SW 1271 (cell line): ENCODE results near the gene MGST3.
"Not testable (repeated sequence)": the region's sequence is repeated elsewhere in the genome, so short reads cannot be mapped to it uniquely, and the experiment has no call there.

Experiments
- DNase-seq, 2 experiments: peaks; one replicate each; lab custom pipeline; 2025; lab: John Stamatoyannopoulos, UW

Gene MGST3

DNA sequence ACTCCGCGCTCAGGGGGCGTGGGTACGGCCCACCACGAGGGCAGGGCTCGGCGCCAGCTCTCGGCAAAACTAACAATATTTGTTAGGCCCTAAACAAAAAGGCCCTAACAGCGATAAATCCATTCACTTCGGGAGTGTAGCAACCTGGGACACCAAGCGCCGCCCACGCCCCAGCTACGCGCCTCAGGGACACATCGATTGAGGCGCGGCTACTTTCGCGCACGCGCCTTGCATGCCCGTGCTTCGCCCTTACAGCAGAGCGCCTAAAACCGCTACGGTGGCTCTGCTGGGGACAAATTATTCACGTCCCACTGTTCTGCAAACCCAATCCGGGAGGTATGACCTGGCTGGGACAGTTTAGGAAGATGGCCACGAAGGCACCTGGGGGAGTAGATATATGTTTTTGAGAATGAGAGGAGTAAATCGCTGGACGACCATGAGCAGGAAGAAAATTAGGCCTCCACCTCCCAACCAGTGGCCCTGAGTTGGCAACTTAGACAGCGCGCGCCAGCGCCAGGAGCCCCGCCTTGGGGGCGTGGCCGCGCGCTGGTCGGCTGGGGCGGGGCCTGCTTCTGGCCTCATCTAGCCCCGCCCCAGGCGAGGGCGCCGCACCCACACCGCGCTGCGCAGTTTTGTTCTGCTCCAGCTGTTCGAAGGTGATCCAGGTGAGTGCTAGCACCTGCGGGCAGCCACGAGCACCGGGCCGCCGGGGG is at the start of gene MGST3:
MGST3 (plus strand) TSS at position 606 of the 713 bp plus-strand sequence. CDS start 18,614 bp downstream, outside the sequence.
- peak; percentile 73 to 86 for DNase-seq

DNA sequence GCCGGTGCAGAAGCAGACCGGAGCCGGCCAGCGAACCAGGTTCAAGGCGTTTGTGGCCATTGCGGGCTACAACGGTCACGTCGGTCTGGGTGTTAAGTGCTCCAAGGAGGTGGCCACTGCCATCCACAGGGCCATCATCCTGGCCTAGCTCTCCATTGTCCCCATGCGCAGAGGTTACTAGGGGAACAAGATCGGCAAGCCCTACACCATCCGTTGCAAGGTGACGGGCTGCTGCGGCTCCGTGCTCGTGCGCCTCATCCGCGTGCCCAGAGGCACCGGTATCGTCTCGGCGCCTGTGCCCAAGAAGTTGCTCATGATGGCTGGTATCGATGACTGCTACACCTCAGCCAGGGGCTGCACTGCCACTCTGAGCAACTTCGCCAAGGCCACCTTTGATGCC is 49.1 kb upstream of the MGST3 start:
- DNase-seq = no peak

DNA sequence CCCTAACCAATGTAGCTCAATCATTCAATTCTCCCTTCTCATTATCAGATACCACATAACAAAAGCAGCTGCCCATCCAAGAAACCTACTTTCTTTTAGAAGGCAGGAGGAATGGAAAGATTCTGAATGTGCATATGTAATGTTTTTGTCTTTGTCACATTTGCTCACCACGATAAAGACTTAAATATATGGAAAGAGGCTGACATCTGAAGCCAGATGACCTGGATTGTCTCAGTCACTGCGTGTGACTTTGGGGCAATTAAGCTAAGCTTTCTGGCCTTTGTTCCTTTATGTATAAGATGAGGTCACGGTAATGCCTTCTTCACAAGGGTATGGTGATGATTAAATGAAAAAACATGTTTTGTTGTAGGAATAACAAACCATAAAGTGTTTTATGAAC is 44.6 kb upstream of the MGST3 start:
- DNase-seq = no peak

DNA sequence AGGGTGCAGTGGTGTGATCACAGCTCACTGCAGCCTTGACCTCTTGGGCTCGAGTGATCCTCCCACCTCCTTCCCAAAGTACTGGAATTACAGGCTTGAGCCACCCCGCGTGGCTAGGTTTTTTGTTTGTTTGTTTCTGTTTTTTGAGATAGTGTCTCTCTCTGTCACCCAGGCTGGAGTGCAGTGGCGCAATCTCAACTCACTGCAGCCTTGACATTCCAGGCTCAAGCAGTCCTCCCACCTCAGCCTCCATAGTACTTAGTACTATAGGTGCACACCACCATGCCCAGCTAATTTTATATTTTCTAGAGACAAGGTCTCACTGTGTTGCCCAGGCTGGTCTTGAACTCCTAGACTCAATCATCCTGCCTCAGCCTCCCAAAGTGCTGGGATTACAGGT is 39.6 kb upstream of the MGST3 start:
- DNase-seq = not testable (repeated sequence)

DNA sequence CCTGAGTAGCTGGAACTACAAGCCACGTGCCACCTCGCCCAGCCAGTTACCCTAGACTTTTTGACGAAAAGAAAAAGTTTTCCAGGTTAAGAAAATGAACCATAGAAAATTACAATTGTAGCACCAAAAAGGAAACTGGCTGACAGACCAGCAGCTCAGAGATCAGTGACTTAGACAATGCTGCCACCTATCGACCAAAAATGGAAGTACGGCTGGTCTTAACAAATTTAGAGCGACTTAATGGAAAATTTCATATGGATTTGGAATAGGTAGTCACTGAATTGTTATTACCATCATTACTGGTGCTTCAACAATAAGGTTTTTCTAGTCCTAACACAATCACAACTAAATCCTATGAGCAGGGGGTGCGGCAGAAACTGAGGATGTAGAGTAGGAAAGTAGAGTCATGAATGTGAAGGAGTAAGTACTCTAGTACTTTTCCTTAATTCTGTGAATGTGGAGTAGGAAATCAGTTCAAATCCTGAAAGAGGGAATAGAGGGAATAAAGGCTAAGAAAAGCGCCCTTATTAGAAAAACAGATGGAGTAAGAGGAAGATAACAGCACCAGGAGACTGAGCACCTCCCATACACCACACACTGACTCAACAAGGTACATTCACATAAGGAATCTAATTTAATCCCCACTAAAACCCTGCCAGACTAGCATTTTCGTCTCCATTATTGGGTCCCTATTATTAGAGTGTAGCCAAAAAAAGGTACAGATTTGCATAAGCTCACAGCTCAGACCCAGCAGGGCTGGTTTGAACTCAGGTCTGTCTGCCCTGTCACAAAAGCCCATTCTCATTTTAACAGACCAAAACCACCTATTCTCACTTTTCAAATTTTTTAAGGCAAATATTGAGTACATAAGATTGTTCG is 37.9 kb upstream of the MGST3 start:
- DNase-seq = peak in 1 of 2 experiments; percentile 48

DNA sequence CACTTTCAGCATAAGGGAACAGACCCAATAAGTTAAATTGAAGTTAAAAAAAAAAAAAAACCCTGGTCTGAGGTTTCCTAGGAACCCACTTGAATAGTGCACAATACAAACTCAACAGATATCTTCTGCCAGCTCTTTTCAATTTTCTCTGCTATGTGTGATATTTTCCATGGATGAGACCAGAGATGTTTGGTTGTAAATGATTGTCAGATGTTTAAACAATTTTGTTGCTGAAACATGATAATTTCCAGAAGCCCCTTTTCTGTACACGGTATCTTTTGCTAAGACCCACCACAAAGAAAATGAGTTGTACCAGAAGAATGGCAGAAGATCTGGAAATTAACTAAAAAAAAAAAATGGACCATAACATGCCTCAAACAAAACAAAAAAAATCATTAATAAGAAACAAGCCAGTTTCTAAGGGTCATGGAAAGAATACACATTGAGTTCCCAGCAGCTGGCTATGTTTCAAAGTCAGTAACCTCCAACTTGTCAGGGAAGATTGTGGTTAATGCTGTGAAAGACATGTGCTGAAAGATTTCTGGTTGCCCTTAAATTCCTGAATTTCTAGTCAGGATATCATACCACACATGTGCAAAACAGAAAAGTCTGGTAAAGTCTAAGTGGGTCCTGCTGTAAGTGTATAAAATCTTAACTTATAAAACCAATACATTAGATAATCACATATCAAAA is 35.6 kb upstream of the MGST3 start:
- no peak for DNase-seq

DNA sequence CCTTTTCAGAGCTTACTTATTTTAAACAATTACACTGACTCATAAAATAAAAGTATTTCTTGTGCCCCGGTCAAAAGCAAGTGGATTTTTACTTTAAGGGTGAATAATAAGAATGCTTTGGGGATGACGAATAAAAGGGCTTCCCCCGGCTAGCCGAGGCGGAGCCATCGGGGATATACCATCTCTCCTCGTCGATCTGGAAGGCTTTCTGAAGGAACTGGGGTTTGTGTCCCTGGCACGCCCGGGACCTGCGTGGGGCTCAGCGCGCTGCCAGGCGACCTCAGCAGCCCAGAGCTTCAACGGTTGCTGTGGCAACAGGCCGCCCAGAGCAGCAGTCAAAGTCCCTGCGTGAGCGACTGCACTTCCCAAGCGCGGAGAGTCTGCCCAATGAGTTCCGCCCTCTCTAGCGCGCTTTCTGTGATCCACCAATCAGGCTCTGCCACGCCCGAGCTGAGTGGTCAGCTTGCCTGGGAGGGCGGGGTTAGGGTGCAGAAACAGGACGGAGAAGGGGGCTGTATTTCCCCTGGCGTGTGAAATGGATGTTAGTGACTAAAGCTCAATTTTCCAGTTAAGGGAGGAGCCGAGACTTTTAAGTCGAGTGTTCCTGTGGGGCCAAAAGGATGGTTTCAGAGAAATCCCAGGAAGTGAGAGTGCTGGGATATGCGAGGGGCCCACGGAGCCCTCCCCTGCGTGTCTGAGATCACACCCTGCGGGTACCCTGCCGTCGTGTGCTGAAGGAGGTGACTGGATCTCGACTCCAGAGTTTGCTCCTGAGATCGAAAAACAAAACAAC is 33.0 kb upstream of the MGST3 start:
- DNase-seq = peak; percentile 63 to 82

DNA sequence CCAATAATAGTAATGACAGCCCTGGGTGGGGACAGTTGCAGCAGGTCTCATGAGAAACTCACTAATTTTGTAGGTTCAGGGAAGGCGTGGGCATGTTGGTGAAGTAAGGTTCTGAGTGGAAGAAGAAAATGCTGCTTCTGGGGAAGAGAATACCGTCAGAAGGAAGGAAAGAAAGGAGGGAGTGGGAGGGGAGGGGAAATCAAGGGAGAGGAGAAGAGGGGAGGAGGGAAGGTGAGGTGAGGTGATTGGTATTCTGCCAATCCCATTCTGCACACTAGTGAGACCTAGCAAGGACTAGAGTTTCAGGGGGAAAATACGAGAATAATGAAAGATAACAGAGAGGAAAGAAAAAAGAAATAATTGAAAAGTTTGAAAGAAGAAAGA is 32.4 kb upstream of the MGST3 start:
- no peak for DNase-seq

DNA sequence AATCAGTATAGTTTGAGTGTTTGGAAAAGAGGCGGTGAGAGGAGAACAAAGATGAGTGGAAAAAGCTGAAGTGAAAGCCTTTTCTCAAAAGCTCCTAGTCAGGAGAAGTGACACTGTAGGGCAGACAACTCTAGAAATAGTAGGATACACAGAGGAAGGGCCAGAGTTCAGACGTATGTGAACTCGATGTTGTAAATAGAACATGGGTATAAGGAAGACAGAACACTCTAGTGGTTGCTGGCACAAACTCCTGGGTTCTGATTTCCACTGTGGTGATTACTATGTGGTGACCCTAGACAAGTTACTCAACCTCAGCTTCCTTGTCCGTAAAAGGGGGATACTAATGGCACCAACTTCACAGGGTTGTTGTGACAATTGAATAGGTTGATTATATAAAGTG is 30.2 kb upstream of the MGST3 start:
- DNase-seq = no peak

DNA sequence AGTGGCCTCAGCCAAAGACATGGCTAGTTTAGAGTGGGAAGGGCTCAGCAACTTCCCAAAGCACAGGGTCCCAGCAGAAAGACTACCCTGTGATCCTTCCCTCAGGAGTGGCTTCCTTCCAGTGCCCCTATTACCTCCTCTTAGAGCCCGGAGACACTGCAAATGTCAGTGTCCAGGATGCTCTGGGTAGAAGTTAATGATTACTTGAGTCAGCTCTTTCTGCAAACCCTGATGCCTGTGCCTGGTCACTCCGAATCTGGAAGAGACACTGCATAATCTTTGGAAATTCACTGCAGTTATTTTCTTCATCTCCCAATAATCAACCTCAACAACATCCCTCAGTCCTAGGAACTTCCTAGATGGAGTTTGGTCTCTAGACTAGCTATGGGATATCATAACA is 27.2 kb upstream of the MGST3 start:
- no peak for DNase-seq

DNA sequence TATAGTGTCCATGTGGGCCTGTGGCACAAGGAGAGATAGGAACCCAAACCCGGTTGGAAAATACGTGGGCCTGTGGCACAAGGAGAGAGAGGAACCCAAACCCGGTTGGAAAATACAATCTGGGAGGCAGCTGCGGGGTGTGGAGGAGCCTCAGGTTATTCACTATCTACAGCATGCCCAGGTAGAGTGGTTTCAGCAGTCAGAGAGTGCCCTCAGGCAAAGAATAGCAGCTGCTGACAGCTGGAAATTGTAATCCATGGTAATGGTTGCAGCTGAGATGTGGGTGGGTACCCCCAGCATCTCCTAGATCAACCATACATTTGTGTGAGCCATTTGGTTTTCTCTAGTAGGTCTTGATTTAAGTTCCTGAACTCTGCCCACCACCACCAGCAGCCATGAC is 25.8 kb upstream of the MGST3 start:
- DNase-seq = no peak

DNA sequence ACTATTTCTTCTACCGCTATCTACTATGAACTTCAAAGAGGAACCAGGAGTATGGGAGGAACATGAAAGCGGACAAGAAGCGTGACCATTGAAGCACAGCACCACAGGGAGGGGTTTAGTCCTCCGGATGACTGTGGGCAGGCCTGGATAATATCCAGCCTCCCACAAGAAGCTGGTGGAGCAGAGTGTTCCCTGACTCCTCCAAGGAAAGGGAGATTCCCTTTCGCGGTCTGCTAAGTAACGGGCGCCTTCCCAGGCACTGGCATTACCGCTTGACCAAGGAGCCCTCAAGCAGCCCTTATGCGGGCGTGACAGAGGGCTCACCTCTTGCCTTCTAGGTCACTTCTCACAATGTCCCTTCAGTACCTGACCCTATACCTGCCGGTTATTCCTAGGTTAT is 24.4 kb upstream of the MGST3 start:
- not testable (repeated sequence) for DNase-seq

DNA sequence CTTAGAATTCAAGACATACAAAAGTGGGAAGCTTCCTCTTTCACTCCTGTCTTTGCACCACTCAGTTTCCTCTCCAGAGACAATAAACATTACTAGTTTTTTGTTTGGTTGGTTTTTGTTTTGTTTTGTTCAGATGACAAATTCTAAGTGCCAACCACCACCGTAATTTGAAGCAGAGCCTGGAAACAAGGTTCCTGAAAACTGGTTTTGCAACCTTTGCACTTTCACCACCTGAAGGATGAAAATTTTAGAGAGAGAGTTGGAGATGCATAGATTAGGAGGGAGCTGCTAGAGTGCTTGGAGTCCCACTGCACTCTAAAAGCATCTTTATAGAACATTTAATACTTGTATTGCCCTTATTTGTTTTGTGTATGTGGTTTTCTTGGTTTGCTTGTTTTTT is 20.2 kb upstream of the MGST3 start:
- DNase-seq = no peak

DNA sequence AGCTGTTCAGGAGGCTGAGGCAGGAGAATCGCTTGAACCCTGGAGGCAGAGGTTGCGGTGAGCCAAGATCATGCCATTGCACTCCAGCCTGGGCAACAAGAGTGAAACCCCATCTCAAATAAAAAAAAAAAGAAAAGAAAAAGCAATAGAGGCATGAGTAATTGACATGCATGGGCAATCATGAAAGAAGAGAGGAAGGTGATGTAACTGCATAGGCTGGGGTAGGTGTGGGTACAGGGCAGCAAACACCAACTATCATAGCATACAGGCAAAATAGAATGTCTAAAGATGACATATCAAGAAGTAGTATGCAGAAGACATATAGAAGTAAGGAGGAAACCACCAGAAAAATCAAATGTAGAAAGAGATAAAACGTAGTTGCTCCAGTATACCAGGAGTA is 19.0 kb upstream of the MGST3 start:
- DNase-seq = no peak

DNA sequence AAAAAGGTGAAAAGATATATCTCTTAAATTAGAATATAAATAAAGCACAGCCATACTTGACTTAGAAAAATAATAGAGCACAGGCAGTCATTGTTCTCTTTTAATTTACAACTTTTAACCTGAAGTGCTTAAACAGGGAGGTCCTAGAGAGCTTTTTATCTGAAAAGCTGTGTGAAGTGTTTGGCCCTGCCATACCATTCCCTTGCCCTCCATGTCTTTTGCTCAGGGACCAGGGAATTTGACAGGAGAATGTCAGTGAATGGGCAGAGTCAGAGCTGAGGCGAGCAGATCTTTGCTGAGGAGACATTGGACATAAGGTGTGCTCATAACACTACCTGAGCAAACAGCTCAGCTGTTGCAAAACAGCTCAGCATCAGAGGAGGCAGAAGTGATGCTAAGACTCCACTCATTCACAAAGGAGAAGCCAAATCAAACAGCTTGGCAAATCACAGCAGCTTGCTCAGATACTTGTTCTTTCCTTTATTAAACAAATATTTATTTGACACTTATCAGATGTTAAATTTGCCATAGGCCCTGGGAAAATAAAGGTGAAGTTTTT is 14.9 kb upstream of the MGST3 start:
- DNase-seq = no peak

DNA sequence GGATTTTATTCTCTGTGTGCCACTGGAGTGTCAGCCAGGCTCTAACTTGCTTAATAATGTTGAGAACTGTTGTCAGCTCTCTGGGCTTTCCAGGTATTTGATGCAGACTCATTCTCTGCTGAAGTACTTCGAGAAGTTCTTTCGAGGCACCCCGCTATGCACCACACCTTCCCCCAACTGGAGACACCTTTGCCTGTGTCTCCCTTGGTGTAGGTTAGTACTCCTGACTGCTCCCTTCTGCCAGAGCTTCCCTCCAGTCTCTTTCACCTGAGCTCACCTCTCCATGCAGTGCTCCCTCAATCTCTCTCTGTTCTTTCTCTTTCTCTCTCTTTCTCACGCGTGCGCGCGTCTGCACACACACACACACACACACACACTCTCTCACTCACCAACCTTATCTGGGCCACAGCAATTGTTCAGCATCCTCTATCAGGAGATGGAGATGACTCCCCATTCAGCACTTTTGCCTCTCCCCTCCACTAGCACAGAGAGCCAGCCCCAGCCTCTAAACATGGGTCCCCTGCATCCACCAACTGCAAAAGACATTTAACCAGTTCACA is 14.0 kb upstream of the MGST3 start:
- DNase-seq = no peak

DNA sequence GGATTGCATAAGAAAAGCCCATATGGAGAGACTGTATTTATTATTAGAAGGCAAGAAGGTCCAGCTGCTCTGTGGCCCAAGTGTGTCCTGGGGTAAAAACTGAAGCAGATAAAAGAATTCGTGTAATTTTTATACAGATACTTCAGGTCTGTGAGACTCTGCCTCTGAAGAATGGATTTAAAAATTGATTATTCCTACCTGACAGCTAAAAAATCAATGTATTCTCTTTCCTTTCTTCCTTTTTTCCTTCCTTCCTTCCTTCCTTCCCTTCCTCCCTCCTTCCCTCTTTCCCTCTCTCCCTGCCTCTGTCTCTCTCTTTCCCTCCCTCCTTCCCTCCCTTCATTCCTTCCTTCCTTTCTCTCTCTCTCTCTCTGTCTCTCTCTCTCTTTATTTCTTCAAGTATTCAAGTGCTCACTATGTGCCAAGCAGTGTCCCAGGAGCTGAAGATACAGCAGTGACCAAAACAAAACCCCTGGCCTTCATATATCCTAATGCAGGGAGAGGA is 11.3 kb upstream of the MGST3 start:
- DNase-seq = no peak

DNA sequence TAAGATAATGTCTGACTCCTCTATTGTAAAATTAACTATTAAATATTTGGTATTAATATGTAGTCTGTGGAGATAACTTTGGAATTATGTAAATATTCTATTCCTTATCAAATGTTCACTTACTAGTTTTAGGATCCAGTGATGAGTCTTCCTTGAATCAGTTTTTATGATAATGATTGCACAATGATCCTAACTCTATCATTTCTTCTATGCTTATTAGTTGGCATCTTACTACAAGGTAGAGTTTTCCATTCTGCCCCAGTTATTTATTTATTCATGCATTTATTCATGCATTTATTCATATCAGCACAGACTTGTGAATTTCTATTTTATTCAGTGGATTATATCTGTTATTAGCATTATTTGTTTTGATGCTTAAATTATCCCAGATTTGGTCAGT is 7.4 kb upstream of the MGST3 start:
- no peak for DNase-seq

DNA sequence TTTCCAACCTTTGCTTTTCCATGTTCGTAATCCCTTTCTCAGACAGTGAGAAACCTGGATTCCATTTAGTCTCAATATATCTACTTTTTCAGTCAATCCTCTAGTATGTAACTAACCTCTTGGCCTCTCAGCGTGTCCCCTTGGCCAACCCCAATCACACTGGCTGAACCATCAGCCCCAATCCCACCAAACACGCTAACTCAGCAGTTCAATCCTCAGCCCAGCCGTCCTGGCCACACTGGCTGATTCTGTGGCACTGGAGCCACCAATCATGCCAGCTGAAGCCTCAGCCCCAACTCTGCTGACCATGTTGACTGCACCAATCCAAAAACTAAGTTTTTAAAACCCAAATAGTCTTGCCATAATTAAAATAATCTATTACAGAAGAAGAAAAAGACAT is 6.6 kb upstream of the MGST3 start:
- DNase-seq = no peak

DNA sequence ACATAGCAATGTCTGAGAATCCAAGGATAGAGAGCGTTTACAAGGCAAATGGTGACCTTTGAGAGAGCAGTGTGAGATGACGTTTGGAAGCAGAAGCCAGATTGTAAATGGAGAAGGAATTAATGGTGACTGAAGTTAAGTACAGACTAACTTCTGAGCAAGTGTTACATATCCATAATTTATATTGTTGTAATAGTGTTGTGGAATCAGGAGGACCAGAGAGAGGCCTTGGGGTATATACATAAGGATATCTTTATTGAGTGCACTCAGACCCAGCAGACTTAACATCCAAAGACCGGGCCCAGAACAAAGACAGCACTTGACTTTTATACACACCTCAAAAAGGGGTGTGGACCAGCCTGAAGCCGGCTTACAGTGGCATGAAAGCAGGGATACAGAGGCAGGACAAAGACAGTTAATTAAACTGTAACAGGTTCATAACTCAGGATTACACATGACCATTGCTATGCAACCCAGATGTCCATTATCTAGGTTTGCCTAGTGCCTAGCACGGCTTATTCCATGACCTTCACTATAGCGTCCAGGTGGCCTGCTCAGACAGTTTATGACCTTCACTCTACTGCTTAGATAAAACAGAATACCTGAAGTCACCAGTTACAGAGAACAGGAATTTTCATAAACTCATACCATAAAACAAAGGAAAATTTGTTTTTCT is 2.7 kb upstream of the MGST3 start:
- DNase-seq = no peak

DNA sequence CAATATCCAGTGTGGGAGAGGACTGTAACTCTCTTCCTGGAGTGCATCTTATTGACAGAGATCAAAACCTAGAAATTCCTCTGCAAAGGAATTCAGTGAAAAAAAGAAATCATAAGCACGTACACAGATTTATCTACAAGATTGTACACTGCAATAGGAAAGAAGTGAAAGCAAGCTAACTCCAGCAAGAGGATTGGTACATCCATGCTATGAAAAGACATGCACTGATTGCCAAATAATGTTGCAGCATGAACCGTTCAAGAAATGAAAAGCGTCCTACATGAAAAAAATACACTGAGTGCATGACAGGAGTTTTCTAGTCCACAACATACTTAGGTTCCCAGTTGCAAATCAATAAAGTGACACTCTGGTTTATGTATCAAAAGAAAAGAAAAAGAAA is 1.9 kb upstream of the MGST3 start:
- DNase-seq = no peak
